Posterior vena cava (tissue), 2 donors: ENCODE results near the gene GLI1. TPM values are rescaled to one million over a fixed set of nuclear protein-coding genes. Genes with fewer than 3 reads are reported as not detected.
"Not testable (repeated sequence)": the region's sequence is repeated elsewhere in the genome, so short reads cannot be mapped to it uniquely, and the experiment has no call there.

ENCODE experiments used
- DNase-seq: peaks from one replicate; pipeline ENCODE4 v3.0.0-alpha.2; 2020; ENCODE audit warnings: low spot score
- intact Hi-C, 2 donors: fragments of 100-400 bp; cut with DNase I; formaldehyde crosslinking; loops; one replicate each; pipeline versions ENCODE4 v1.14.1 to v1.14.2; 2022 to 2023
- total RNA-seq, 2 donors: library from RNA; stranded (reverse); fragmentation: NEBNext Ultra II Directional; extraction: Animal tissue kit (Norgen Biotek cat#: 25700); gene quantifications; one replicate each; pipeline ENCODE4 v1.2.1, GENCODE V29; 2021
- donor health status: DM: yes; HTN: yes; CAD: no.
- donor health status: DM: yes; HTN: yes; CAD: no.

GLI1 gene
- total RNA-seq, 2 donors from 2014 or later: 0.90 to 3.2 TPM

- DNase-seq: no peak
- intact Hi-C loops: no loop called here
These were observed 21.2 kb upstream of the GLI1 start for GRCh38 chr12:57438400-57438799.

- intact Hi-C loops: no loop called here
- DNase-seq: no peak
These were observed 19.8 kb upstream of the GLI1 start for GRCh38 chr12:57439762-57440266.

DNA sequence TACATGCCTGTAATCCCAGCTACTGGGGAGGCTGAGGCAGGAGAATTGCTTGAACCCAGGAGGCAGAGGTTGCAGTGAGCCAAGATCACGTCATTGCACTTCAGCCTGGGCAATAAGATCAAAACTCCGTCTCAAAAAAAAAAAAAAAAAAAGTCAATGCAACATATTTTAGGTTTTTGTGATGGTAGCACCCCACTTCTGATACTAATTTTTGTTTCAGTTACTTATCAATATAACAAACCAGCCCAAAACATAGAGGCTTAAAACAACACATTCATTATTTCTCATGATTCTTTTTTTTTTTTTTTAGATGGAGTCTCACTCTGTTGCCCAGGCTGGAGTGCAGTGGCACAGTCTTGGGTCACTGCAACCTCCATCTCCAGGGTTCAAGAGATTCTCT is 18.2 kb upstream of the GLI1 start:
- DNase-seq, intact Hi-C loops: not testable (repeated sequence)

- intact Hi-C loops: no loop called here
- DNase-seq: no peak
These were observed 17.6 kb upstream of the GLI1 start for GRCh38 chr12:57441846-57442427.

GRCh38 chr12:57444337-57444736 is 15.2 kb upstream of the GLI1 start:
- DNase-seq, intact Hi-C loops: not testable (repeated sequence)

DNA sequence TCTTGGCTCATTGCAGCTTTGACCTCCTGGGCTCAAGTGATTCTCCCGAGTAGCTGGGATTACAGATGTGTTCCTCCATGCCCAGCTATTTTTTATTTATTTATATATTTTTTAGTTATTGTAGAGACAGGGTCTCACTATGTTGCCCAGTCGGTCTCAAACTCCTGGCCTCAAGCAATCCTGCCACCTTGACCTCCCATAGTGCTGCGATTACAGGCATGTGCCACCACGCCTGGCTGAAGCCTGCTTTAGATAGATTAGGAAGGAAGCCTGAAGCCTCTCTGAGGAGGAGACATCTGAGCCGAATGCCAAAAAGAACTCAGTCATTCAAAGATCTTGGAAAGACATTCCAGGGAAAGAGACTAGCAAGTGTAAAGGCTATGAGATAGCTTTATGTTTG is 14.8 kb upstream of the GLI1 start:
- intact Hi-C loops: no loop called here
- DNase-seq: peak; percentile 5

DNA sequence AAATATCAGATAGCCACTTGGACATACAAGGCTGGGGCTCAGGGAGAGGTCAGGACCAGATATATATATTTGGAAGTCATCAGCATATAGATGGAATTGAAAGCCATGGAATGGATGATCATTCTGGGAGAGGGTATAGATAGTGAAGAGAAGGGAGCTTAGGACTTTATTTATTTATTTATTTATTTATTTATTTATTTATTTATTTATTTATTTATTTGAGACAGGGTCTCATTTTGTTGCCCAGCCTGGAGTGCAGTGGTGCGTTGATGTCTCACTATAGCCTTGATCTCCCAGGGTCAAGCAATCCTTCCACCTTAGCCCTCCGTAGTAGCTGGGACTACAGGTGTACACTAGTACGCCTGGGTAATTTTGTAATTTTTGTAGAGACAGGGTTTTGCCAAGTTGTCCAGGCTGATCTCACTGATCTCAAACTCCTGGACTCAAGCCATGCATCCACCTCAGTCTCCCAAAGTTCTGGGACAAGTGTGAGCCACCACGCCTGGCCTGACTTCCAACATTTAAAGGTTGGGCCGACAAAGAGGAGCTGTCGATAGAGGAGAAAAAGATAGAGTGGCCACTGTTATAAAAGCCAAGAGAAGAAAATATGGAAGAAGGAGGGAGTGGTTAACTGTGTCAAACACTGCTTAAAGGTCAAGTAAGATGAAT is 13.2 kb upstream of the GLI1 start:
- intact Hi-C loops: no loop called here

DNA sequence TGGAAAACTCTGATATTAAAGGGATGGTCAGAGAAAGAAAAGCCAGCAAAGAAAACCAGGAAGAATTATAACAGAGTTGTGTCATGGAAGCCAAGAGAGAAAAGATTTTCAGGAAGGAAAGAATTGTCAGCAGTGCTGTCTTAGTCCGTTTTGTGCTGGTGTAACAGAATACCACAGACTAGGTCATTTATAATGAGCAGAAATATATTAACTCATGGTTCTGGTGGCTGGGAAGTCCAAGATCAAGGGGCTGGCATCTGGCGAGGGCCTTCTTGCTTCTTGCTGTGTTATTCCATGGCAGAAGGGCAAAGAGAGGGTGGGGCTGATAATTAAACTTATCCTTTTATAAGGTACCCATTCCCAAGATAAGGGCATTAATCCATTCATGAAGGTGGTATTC is 10.9 kb upstream of the GLI1 start:
- intact Hi-C loops: no loop called here
- no peak for DNase-seq

More for the DNA sequence above, 13.2 kb upstream of the GLI1 start:
- DNase-seq: peak; percentile 24

- intact Hi-C loops: no loop called here
- DNase-seq: no peak
These were observed 10.2 kb upstream of the GLI1 start for GRCh38 chr12:57449375-57449774.

- intact Hi-C loops: loop anchor here (5.0 kb wide), 2 partner anchors 143 to 188 kb away; no protein-coding TSS in a partner anchor
These were observed 9.5 kb upstream of the GLI1 start for GRCh38 chr12:57450057-57450456.

GRCh38 chr12:57451233-57451778 is 8.3 kb upstream of the GLI1 start:
- peak; percentile 47 for DNase-seq
- intact Hi-C loops: loop anchor here (5.0 kb wide), 2 partner anchors 144 to 189 kb away; no protein-coding TSS in a partner anchor

More at GRCh38 chr12:57450057-57450456, 9.5 kb upstream of the GLI1 start:
- no peak for DNase-seq

DNA sequence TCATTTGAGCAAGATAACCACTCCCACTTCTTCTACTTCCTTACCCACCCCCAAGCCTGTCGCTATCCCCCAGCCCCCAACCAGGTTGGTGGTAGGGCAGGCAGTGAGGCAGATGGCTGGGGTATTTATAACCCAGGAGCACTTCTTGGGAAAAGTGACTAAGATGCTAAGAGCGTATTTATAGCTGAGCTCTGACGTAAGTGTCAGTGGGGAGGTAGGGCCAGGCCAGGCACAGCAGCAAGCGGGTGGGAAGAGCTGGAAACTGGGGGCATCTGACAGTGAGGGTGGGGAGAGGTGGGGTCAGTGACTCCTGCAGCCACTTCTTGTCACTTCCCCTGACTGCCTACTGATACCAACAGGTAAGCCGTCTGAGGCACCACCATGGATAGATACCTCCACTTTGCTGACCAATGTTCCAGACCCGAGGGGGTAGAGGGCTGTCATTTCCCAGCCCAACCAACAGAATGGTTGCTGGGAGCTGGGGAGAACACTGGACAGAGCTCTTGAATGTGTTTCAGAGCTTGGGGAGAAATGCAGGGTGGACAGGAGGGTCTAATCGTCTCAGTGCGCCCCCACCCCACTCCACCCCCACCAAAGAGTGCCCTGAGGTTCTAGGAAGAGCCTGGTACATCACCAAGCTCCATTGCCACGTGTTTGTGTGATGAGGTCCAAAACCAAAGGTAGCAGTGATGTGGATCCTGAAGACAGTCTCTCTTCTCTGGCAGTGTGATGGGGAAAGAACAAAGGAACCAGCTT is 7.2 kb upstream of the GLI1 start:
- peak; percentile 78 for DNase-seq
- intact Hi-C loops: loop anchor here (5.0 kb wide), 2 partner anchors 145 to 190 kb away; no protein-coding TSS in a partner anchor

DNA sequence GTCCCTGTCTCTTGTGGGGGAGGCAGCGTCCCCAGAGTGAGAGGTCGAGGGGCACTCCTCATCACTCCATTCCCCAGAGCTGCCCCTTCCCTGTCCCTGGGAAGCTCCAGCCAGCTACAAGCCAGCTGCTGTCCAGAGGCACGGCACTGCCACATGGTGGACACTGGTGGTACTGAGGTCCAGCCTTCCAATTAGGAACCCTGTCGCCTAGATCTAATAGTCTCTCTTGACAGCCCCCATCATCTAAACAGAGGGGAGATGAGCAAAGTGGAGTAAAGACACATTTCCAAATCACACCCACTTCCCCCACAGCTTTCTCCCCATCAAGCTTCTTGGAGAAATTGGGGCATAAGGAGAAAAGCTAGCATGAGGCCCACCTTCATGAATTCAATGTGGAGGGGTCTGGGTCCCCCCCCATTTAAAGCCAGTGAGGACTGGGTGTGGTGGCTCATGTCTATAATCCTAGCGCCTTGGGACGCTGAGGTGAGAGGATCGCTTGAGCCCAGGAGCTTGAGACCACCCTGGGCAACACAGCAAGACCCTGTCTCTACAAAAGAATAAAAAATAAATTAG is 6.6 kb upstream of the GLI1 start:
- DNase-seq: peak; percentile 93

GRCh38 chr12:57454213-57454565 is 5.4 kb upstream of the GLI1 start:
- intact Hi-C loops: loop anchor here (5.0 kb wide), 2 partner anchors 147 to 192 kb away; no protein-coding TSS in a partner anchor

More for the DNA sequence above, 6.6 kb upstream of the GLI1 start:
- intact Hi-C loops: loop anchor here (5.0 kb wide), 2 partner anchors 146 to 191 kb away; no protein-coding TSS in a partner anchor

GRCh38 chr12:57454566-57455373 is 4.8 kb upstream of the GLI1 start, which contains the start of gene INHBE:
Gene INHBE (plus strand): TSS chr12:57455307. CDS start chr12:57455537, 230 bp downstream.
- intact Hi-C loops: loop anchor here (5.0 kb wide), 2 partner anchors 147 to 192 kb away; no protein-coding TSS in a partner anchor
- peak; percentile 77 for DNase-seq

More at GRCh38 chr12:57454213-57454565, 5.4 kb upstream of the GLI1 start:
- no peak for DNase-seq

DNA sequence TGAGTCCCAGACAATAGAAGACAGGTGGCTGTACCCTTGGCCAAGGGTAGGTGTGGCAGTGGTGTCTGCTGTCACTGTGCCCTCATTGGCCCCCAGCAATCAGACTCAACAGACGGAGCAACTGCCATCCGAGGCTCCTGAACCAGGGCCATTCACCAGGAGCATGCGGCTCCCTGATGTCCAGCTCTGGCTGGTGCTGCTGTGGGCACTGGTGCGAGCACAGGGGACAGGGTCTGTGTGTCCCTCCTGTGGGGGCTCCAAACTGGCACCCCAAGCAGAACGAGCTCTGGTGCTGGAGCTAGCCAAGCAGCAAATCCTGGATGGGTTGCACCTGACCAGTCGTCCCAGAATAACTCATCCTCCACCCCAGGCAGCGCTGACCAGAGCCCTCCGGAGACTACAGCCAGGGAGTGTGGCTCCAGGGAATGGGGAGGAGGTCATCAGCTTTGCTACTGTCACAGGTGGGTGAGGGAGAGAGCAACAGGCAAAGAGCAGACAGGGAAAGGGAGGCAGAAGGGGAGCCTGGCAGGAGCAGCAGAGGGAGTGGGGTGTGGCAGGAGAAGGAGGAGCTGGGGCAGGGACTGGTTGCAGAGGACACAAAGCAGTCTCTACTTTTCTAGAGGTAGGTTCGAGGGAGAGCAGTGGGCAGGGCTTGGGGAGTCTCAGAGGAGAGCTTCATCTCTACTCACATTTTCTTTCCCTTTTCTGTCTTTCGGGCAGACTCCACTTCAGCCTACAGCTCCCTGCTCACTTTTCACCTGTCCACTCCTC is 4.0 kb upstream of the GLI1 start:
- intact Hi-C loops: loop anchor here in 1 of 2 donors (5.0 kb wide), 1 partner anchor 148 kb away; no protein-coding TSS in a partner anchor
- peak; percentile 42 for DNase-seq

DNA sequence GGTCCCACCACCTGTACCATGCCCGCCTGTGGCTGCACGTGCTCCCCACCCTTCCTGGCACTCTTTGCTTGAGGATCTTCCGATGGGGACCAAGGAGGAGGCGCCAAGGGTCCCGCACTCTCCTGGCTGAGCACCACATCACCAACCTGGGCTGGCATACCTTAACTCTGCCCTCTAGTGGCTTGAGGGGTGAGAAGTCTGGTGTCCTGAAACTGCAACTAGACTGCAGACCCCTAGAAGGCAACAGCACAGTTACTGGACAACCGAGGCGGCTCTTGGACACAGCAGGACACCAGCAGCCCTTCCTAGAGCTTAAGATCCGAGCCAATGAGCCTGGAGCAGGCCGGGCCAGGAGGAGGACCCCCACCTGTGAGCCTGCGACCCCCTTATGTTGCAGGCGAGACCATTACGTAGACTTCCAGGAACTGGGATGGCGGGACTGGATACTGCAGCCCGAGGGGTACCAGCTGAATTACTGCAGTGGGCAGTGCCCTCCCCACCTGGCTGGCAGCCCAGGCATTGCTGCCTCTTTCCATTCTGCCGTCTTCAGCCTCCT is 3.4 kb upstream of the GLI1 start:
- intact Hi-C loops: loop anchor here in 1 of 2 donors (5.0 kb wide), 1 partner anchor 149 kb away; no protein-coding TSS in a partner anchor
- DNase-seq: peak; percentile 71
